IMR-90 (cell line): Measurements from ENCODE around the gene NELL2. TPM values are rescaled to one million over a fixed set of nuclear protein-coding genes. Genes with fewer than 3 reads are reported as not detected.

Experiments used
- ATAC-seq: fragments of 200-7000 bp; cut with Tn5 transposase; 2 replicates; pipeline ENCODE4 v1.9.1; 2020; ENCODE audit warnings: low read depth, mild to moderate bottlenecking, moderate library complexity
- BruUV-seq: library from RNA; stranded (reverse); fragments of 400-500 nt; replicated peaks from 2 replicates; lab custom pipeline; 2021; lab: Mats Ljungman, UMichigan
- CTCF ChIA-PET: fragments of 300-600 bp; formaldehyde crosslinking; extraction: SDS; loops from one replicate; lab custom pipeline; 2021; ENCODE audit warnings: antibody characterized with exemption; lab: Yijun Ruan, JAX
- POLR2A ChIA-PET: fragments of 300-600 bp; sonication (Branson Sonifier 250); formaldehyde crosslinking; loops from one replicate; lab custom pipeline; 2022; ENCODE audit warnings: antibody characterized with exemption; ENCODE audit not compliant: unreplicated experiment; lab: Charles Lee
- DNase-seq: peaks from one replicate; pipeline ENCODE4 v3.0.0; 2013
- H2AFZ ChIP-seq: replicated peaks from 2 replicates; pipeline ENCODE3; 2013; ENCODE audit warnings: low read length, mild to moderate bottlenecking; ENCODE audit not compliant: poor library complexity
- H2AK5ac ChIP-seq: 2 replicates; pipeline ENCODE4 v1.6.1; 2013; ENCODE audit warnings: low read depth, low read length, inconsistent platforms
- H2AK9ac ChIP-seq: replicated peaks from 2 replicates; pipeline ENCODE3; 2013; ENCODE audit warnings: mild to moderate bottlenecking, low read depth, low read length, moderate library complexity; ENCODE audit not compliant: poor library complexity
- H2BK120ac ChIP-seq: 2 replicates; pipeline ENCODE4 v1.6.1; 2013; ENCODE audit warnings: low read depth, low read length, inconsistent platforms
- H2BK15ac ChIP-seq: 3 replicates; pipeline ENCODE4 v1.6.1; 2013; ENCODE audit warnings: low read depth, low read length, inconsistent platforms
- H2BK20ac ChIP-seq: 2 replicates; pipeline ENCODE4 v1.6.1; 2013; ENCODE audit warnings: low read depth, mild to moderate bottlenecking, inconsistent platforms, low read length, moderate library complexity
- H2BK5ac ChIP-seq: 2 replicates; pipeline ENCODE4 v1.6.1; 2013; ENCODE audit warnings: mild to moderate bottlenecking, low read depth, low read length, inconsistent platforms; ENCODE audit not compliant: poor library complexity, severe bottlenecking
- H3K14ac ChIP-seq: replicated peaks from 2 replicates; pipeline ENCODE4 v1.6.1; 2013; ENCODE audit warnings: low read depth, low read length, inconsistent platforms
- H3K18ac ChIP-seq: 2 replicates; pipeline ENCODE4 v1.6.1; 2013; ENCODE audit warnings: low read depth, low read length, control low read depth
- H3K23ac ChIP-seq: 2 replicates; pipeline ENCODE4 v1.6.1; 2013; ENCODE audit warnings: low read depth, low read length, inconsistent platforms
- H3K27ac ChIP-seq: 2 replicates; pipeline ENCODE4 v1.5.1; 2013; ENCODE audit warnings: mild to moderate bottlenecking, control low read depth, low read length; ENCODE audit not compliant: insufficient read depth
- H3K27me3 ChIP-seq: 2 replicates; pipeline ENCODE4 v1.6.1; 2013; ENCODE audit warnings: low read length; ENCODE audit not compliant: control insufficient read depth, insufficient read depth
- H3K36me3 ChIP-seq: 2 replicates; pipeline ENCODE4 v1.6.1; 2013; ENCODE audit warnings: low read length, mixed read lengths; ENCODE audit not compliant: control insufficient read depth, insufficient read depth
- H3K4ac ChIP-seq: 2 replicates; pipeline ENCODE4 v1.6.1; 2013; ENCODE audit warnings: low read depth, low read length, inconsistent platforms
- H3K4me1 ChIP-seq: 2 replicates; pipeline ENCODE4 v1.6.1; 2013; ENCODE audit warnings: low read length, mixed read lengths; ENCODE audit not compliant: control insufficient read depth, insufficient read depth
- H3K4me2 ChIP-seq: 2 replicates; pipeline ENCODE4 v1.6.1; 2013; ENCODE audit warnings: low read depth, mild to moderate bottlenecking, control low read depth, low read length, moderate library complexity
- H3K4me3 ChIP-seq: 2 replicates; pipeline ENCODE4 v1.5.1; 2013; ENCODE audit warnings: low read depth, mild to moderate bottlenecking, control low read depth, low read length, moderate library complexity; ENCODE audit not compliant: insufficient read depth
- H3K56ac ChIP-seq: 2 replicates; pipeline ENCODE4 v1.6.1; 2013; ENCODE audit warnings: low read length, inconsistent platforms; ENCODE audit not compliant: insufficient read depth; ENCODE audit errors: extremely low read depth
- H3K79me1 ChIP-seq, 2 experiments: 2 replicates each; pipeline ENCODE4 v1.6.1; 2013; ENCODE audit warnings: low read length in 2 of 2, inconsistent platforms in 1 of 2, low read depth in 1 of 2
- H3K9ac ChIP-seq: 2 replicates; pipeline ENCODE4 v1.6.1; 2013; ENCODE audit warnings: low read depth, low read length, control low read depth
- H3K9me1 ChIP-seq: 2 replicates; pipeline ENCODE4 v1.6.1; 2013; ENCODE audit warnings: low read length, inconsistent platforms; ENCODE audit not compliant: insufficient read depth
- H3K9me3 ChIP-seq: 2 replicates; pipeline ENCODE4 v1.6.1; 2013; ENCODE audit warnings: low read length; ENCODE audit not compliant: control insufficient read depth, insufficient read depth
- H4K20me1 ChIP-seq: 2 replicates; pipeline ENCODE4 v1.6.1; 2013; ENCODE audit warnings: low read length, inconsistent platforms; ENCODE audit not compliant: insufficient read depth
- H4K5ac ChIP-seq: 2 replicates; pipeline ENCODE4 v1.6.1; 2013; ENCODE audit warnings: mild to moderate bottlenecking, low read depth, low read length, control low read depth
- H4K8ac ChIP-seq, 2 experiments: 2 replicates each; pipeline ENCODE4 v1.6.1; 2013; ENCODE audit warnings: low read depth in 2 of 2, low read length in 2 of 2, control low read depth in 1 of 2, inconsistent platforms in 1 of 2
- H4K91ac ChIP-seq: 2 replicates; pipeline ENCODE4 v1.6.1; 2013; ENCODE audit warnings: low read depth, low read length, inconsistent platforms; ENCODE audit not compliant: insufficient read depth
- SMC3 ChIP-seq: fragments of 150-350 bp; IDR thresholded peaks from 2 replicates; pipeline ENCODE4 v1.6.1; 2016; ENCODE audit warnings: low read depth, mild to moderate bottlenecking, antibody characterized with exemption, low read length, moderate library complexity
- WGBS, 2 experiments: methylation state at CpG; one replicate each; pipeline versions ENCODE4 v1.1.5 to v1.1.7; 2013; ENCODE audit warnings: missing lambda C conversion rate in 2 of 2; ENCODE audit not compliant: insufficient read length in 1 of 2; ENCODE audit errors: extremely low coverage in 2 of 2; 5-methylcytosine and 5-hydroxymethylcytosine counted together
- dilution Hi-C: fragments of 300-500 bp; cut with HindIII; formaldehyde crosslinking; loops from one replicate; pipeline ENCODE4 v1.14.3; 2018; ENCODE audit warnings: low sequenced_read_pairs; ENCODE audit not compliant: unreplicated experiment
- in situ Hi-C: fragments of 300-500 bp; cut with MboI; formaldehyde crosslinking; loops from 3 replicates; pipeline ENCODE4 v1.14.3; 2019; ENCODE audit warnings: low sequenced_read_pairs, inconsistent platforms, mixed read lengths
- intact Hi-C: fragments of 100-400 bp; cut with micrococcal nuclease; formaldehyde crosslinking; loops from 2 replicates; pipeline ENCODE4 v1.10.0; 2022
- polyA plus RNA-seq, 3 experiments: library from polyadenylated mRNA; depleted of rRNA; stranded (reverse); fragments of >200 nt; gene quantifications; 2 replicates each; pipeline ENCODE4 v1.2.3, GENCODE V29; 2012; ENCODE audit warnings: low replicate concordance in 1 of 3
- total RNA-seq: library from RNA; depleted of rRNA; stranded (reverse); fragments of >200 nt; gene quantifications from 2 replicates; pipeline ENCODE4 v1.2.3, GENCODE V29; 2012

Gene NELL2
- total and polyA plus RNA-seq, 2 of the 4 experiments (the other 2 are of a cell fraction) = 0.18 to 0.26 TPM

- ChIA-PET POLR2A (no interaction called here), CTCF (interaction anchor here (0.6 kb wide), 1 partner anchor 298 kb away, joined by 3 read pairs; no protein-coding TSS in a partner anchor)
- no peak for TF ChIP-seq SMC3
- no peak overlapping the region for H3K4me2 ChIP-seq
- H2AFZ ChIP-seq = no peak overlapping the region
- no peaks in the 10 kb centered on the region for H3K27me3 ChIP-seq
- H3K36me3 ChIP-seq = no peaks in the 10 kb centered on the region
- intact Hi-C loops (no loop called here), dilution Hi-C loops (no loop called here), in situ Hi-C loops (no loop called here)
- DNase-seq (no peak), ATAC-seq (no peak)
- H4K91ac ChIP-seq = no peak overlapping the region
- H3K9me1 ChIP-seq = no peaks in the 10 kb centered on the region
- H3K56ac ChIP-seq = no peak overlapping the region
- no peak overlapping the region for H3K9ac ChIP-seq
- H4K5ac ChIP-seq = no peak overlapping the region
- WGBS, 2 experiments = no CpG with 5 or more reads among the region's 1 CpG
- H3K79me1 ChIP-seq = no peaks in the 10 kb centered on the region
- no peak overlapping the region for H3K4ac ChIP-seq
- H3K9me3 ChIP-seq = no peaks in the 10 kb centered on the region
- H2AK5ac ChIP-seq = no peak overlapping the region
- H3K14ac ChIP-seq = no peak overlapping the region
- no peak overlapping the region for H2BK120ac ChIP-seq
- no peak overlapping the region for H2AK9ac ChIP-seq
- no peak overlapping the region for H3K4me3 ChIP-seq
- no peaks in the 10 kb centered on the region for H3K4me1 ChIP-seq
- no peak overlapping the region for H3K18ac ChIP-seq
- no TSS peak for BruUV-seq
- no peak overlapping the region for H3K23ac ChIP-seq
- no peak overlapping the region for H3K27ac ChIP-seq
- no peak overlapping the region for H2BK20ac ChIP-seq
- no peak overlapping the region for H2BK5ac ChIP-seq
- no peak overlapping the region for H4K8ac ChIP-seq
- H2BK15ac ChIP-seq = no peak overlapping the region
- no peaks in the 10 kb centered on the region for H4K20me1 ChIP-seq
These were observed 99.1 kb downstream of the NELL2 start for GRCh38 chr12:44777044-44777443.
